GM12873 (cell line): ENCODE results near the gene NFE2L1.

Source experiments
- CTCF ChIP-seq: IDR thresholded peaks from 2 replicates; pipeline ENCODE4 v1.5.1; 2012; ENCODE audit warnings: low read depth, mild to moderate bottlenecking, moderate library complexity, low read length, control low read depth; ENCODE audit not compliant: insufficient read depth; ENCODE audit errors: missing control alignments

NFE2L1 gene

DNA sequence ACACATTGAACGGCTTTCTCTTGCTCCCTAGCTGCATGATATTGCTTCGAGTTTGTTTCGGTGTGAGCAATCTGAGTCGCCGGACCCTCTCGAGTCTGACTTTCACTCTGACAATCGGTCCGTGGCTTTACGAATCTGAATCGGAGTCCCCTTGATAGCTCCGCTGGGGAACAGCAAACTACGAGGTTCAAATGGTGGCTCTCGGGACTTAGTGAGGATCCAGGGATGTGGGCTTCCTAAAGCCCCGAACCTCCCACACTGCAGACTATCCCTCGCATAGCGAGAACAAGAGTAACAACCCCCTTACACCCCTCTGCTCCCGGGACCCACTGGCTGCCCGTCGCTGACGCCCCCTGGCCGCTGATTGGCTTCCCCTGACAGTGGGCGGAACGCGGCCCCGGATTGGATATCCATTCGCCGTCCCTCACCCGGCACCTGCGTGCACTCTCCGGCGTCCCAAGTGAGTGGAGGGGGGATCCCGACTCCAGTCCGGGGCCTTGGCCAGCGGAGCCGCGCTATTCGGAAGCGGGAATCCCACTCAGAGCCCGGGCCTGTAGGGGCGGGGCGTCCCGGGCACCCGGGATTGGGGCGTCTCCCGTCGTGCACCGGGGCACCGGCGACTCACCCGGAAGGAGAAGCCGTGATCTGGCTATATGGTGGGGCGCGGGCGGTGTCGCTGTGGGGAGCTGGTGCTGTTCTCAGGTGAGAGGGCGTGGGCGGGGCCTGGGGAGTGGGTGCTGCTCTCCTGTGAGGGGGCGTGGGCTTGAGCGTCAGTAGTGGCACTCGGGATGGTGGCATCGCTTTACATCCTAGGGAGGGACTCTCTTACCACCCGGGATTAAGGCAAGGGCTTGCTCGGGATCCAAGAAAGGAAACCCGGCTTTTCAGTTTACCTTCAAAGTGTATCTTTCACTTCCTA lies 59.2 kb downstream of the NFE2L1 start, which contains the start of gene SNX11:
Gene SNX11 (plus strand): TSS at position 630 of the 919 bp plus-strand sequence. CDS start 4,278 bp downstream, outside the sequence.
- no peak for TF ChIP-seq CTCF

GRCh38 chr17:48110761-48111160 lies 62.6 kb downstream of the NFE2L1 start:
- no peak for TF ChIP-seq CTCF
